Caco-2 (cell line): ENCODE results near the gene RAP2C. TPM values are rescaled to one million over a fixed set of nuclear protein-coding genes. Genes with fewer than 3 reads are reported as not detected.

Source experiments
- BruUV-seq: library from RNA; stranded (reverse); fragments of 400-500 nt; replicated peaks from 2 replicates; lab custom pipeline; 2021; lab: Mats Ljungman, UMichigan
- CTCF ChIA-PET: fragments of 300-600 bp; sonication (Branson Sonifier 250); formaldehyde crosslinking; loops from one replicate; lab custom pipeline; 2022; ENCODE audit warnings: antibody characterized with exemption; lab: Charles Lee
- POLR2A ChIA-PET: fragments of 300-600 bp; sonication (Branson Sonifier 250); formaldehyde crosslinking; loops from one replicate; lab custom pipeline; 2022; ENCODE audit warnings: antibody characterized with exemption; lab: Charles Lee
- DNase-seq, 2 experiments: peaks; one replicate each; pipeline versions ENCODE4 v3.0.0 to v3.0.0-alpha.2; 2020 to 2022
- H3K27me3 ChIP-seq: replicated peaks from 2 replicates; pipeline ENCODE4 v1.6.0; 2011; ENCODE audit warnings: low read length; ENCODE audit not compliant: control insufficient read depth, insufficient read depth
- H3K36me3 ChIP-seq: 2 replicates; pipeline ENCODE4 v1.5.1; 2011; ENCODE audit warnings: low read length; ENCODE audit not compliant: control insufficient read depth, insufficient read depth
- H3K4me1 ChIP-seq: fragments of 250-450 bp; sonication (Bioruptor Pico); 2 replicates; pipeline ENCODE4 v1.5.1; 2020; ENCODE audit warnings: mild to moderate bottlenecking
- H3K4me3 ChIP-seq: 2 replicates; pipeline ENCODE4 v1.5.1; 2011; ENCODE audit warnings: low read depth, mild to moderate bottlenecking, control low read depth, low read length
- H3K9me3 ChIP-seq: fragments of 250-450 bp; sonication (Bioruptor Pico); 2 replicates; pipeline ENCODE4 v1.5.1; 2020; ENCODE audit warnings: mild to moderate bottlenecking, moderate library complexity
- H3K27ac Mint-ChIP-seq: one replicate; pipeline ENCODE4 v1.8.0; 2022; ENCODE audit warnings: mixed read lengths; ENCODE audit not compliant: unreplicated experiment
- H3K27me3 Mint-ChIP-seq: one replicate; pipeline ENCODE4 v1.8.0; 2022; ENCODE audit warnings: mixed read lengths; ENCODE audit not compliant: insufficient read depth, unreplicated experiment
- H3K36me3 Mint-ChIP-seq: one replicate; pipeline ENCODE4 v1.8.0; 2022; ENCODE audit warnings: mild to moderate bottlenecking, mixed read lengths; ENCODE audit not compliant: insufficient read depth, unreplicated experiment
- H3K4me1 Mint-ChIP-seq: one replicate; pipeline ENCODE4 v1.8.0; 2022; ENCODE audit warnings: low read depth, mixed read lengths; ENCODE audit not compliant: unreplicated experiment
- H3K4me3 Mint-ChIP-seq: one replicate; pipeline ENCODE4 v1.8.0; 2022; ENCODE audit warnings: mild to moderate bottlenecking, moderate library complexity, mixed read lengths; ENCODE audit not compliant: unreplicated experiment
- H3K9me3 Mint-ChIP-seq: one replicate; pipeline ENCODE4 v1.8.0; 2022; ENCODE audit warnings: mixed read lengths; ENCODE audit not compliant: unreplicated experiment
- intact Hi-C: fragments of 100-400 bp; cut with micrococcal nuclease; formaldehyde crosslinking; loops from one replicate; pipeline ENCODE4 v1.10.0; 2022; ENCODE audit not compliant: unreplicated experiment
- total RNA-seq: library from RNA; stranded (reverse); gene quantifications from 2 replicates; pipeline ENCODE4 v1.2.3, GENCODE V29; 2022
- TF ChIP-seq, protein P1 (sequence below), 2 experiments: fragments of 200-600 bp in 1 of 2; IDR thresholded peaks; 1 replicate in 1 of 2; 2 replicates in 1 of 2; pipeline versions ENCODE4 v1.5.1 to v1.8.0; 2011 to 2022; ENCODE audit warnings: antibody characterized with exemption in 1 of 2, control low read depth in 1 of 2, inconsistent platforms in 1 of 2, low read depth in 1 of 2, low read length in 1 of 2, mild to moderate bottlenecking in 1 of 2, moderate library complexity in 1 of 2; ENCODE audit not compliant: insufficient read depth in 1 of 2, severe bottlenecking in 1 of 2, unreplicated experiment in 1 of 2

RAP2C gene
- total RNA-seq, 1 experiment from 2014 or later = 24.9 TPM

GRCh38 chrX:132207996-132208395, 11.3 kb downstream of the RAP2C start:
- Mint-ChIP-seq H3K4me3 (no peak overlapping the region), H3K27me3 (no peaks in the 10 kb centered on the region), H3K36me3 (peaks cover 34% of the 10 kb centered on the region), H3K27ac (no peak overlapping the region), H3K9me3 (no peaks in the 10 kb centered on the region), H3K4me1 (peaks cover 6% of the 10 kb centered on the region)
- no peaks in the 10 kb centered on the region for H3K9me3 ChIP-seq
- no peaks in the 10 kb centered on the region for H3K36me3 ChIP-seq
- H3K27me3 ChIP-seq = no peaks in the 10 kb centered on the region
- intact Hi-C loops = no loop called here
- TF ChIP-seq, protein P1, sequence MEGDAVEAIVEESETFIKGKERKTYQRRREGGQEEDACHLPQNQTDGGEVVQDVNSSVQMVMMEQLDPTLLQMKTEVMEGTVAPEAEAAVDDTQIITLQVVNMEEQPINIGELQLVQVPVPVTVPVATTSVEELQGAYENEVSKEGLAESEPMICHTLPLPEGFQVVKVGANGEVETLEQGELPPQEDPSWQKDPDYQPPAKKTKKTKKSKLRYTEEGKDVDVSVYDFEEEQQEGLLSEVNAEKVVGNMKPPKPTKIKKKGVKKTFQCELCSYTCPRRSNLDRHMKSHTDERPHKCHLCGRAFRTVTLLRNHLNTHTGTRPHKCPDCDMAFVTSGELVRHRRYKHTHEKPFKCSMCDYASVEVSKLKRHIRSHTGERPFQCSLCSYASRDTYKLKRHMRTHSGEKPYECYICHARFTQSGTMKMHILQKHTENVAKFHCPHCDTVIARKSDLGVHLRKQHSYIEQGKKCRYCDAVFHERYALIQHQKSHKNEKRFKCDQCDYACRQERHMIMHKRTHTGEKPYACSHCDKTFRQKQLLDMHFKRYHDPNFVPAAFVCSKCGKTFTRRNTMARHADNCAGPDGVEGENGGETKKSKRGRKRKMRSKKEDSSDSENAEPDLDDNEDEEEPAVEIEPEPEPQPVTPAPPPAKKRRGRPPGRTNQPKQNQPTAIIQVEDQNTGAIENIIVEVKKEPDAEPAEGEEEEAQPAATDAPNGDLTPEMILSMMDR (IDR thresholded peaks at IDR 0.05; ENCODE audit: insufficient read depth in 1 of 2, low read depth in 1 of 2, low read length in 1 of 2, severe bottlenecking in 1 of 2, unreplicated experiment in 1 of 2) = no peak
- H3K4me1 ChIP-seq = no peaks in the 10 kb centered on the region
- no TSS peak for BruUV-seq
- POLR2A ChIA-PET = no interaction called here
- CTCF ChIA-PET = interaction anchor here (0.6 to 1.5 kb wide), 2 partner anchors 366 to 1585 kb away, joined by 4 read pairs; no protein-coding TSS in a partner anchor
- no peak for DNase-seq
- H3K4me3 ChIP-seq = no peak overlapping the region

DNA sequence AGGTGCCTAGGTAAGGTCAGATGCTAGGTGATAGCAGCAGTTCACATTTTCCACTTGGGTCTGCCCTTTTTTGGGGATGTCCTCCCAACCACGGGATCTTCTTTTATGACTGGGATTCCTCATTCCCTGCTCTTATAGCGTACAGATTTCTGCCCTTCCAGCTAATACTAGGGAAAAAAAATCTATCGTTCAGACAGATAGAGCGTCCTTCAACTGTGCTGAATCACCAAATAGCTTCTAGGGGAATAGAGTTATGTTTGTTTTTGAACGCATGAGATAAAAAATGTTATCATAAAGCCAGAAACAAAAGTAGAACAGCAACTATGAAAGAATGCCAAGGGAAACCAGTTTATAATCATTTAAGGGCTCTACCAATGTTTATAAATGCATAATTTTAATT, 13.0 kb downstream of the RAP2C start:
- ChIA-PET POLR2A (no interaction called here), CTCF (no interaction called here)
- Histone ChIP-seq H3K4me1 (no peaks in the 10 kb centered on the region), H3K4me3 (no peak overlapping the region), H3K27me3 (no peaks in the 10 kb centered on the region), H3K36me3 (no peaks in the 10 kb centered on the region; the same call in 1 of the 2 replicates), H3K9me3 (no peaks in the 10 kb centered on the region)
- BruUV-seq = no TSS peak
- Mint-ChIP-seq H3K4me3 (no peak overlapping the region), H3K27me3 (no peaks in the 10 kb centered on the region), H3K4me1 (peaks cover 6% of the 10 kb centered on the region), H3K36me3 (peaks cover 21% of the 10 kb centered on the region), H3K9me3 (no peaks in the 10 kb centered on the region), H3K27ac (no peak overlapping the region)
- intact Hi-C loops = no loop called here
- TF ChIP-seq, protein P1 (IDR thresholded peaks at IDR 0.05; ENCODE audit: insufficient read depth in 1 of 2, low read depth in 1 of 2, low read length in 1 of 2, severe bottlenecking in 1 of 2, unreplicated experiment in 1 of 2) = no peak
- DNase-seq = no peak

DNA sequence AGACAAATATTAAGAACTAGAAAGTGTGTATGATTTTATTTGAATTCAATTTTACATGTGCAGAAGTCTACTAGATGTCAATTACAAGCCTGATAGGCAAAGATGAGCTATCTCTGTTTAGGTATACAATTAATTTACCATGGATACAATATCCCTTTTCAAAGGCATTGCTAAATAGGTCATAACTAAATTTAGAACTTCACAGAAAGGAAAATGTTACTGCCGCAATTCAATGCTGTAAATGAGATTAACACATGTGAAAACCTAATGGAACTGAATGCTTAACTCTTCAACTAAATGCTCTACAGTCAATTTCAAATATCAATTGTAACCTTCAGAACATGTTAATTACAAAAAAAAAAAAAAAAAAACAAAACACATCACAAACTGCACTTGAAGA, 14.6 kb downstream of the RAP2C start:
- ChIA-PET CTCF (no interaction called here), POLR2A (no interaction called here)
- Mint-ChIP-seq H3K36me3 (peaks cover 15% of the 10 kb centered on the region), H3K27me3 (no peaks in the 10 kb centered on the region), H3K27ac (no peak overlapping the region), H3K4me1 (peaks cover 6% of the 10 kb centered on the region), H3K4me3 (no peak overlapping the region), H3K9me3 (no peaks in the 10 kb centered on the region)
- TF ChIP-seq, protein P1 (IDR thresholded peaks at IDR 0.05; ENCODE audit: insufficient read depth in 1 of 2, low read depth in 1 of 2, low read length in 1 of 2, severe bottlenecking in 1 of 2, unreplicated experiment in 1 of 2) = no peak
- intact Hi-C loops = no loop called here
- Histone ChIP-seq H3K36me3 (no peaks in the 10 kb centered on the region; the same call in 1 of the 2 replicates), H3K4me1 (no peaks in the 10 kb centered on the region), H3K9me3 (no peaks in the 10 kb centered on the region), H3K4me3 (no peak overlapping the region), H3K27me3 (no peaks in the 10 kb centered on the region)
- no TSS peak for BruUV-seq
- no peak for DNase-seq
